Measurements from ENCODE around the gene MTURN.

Gene MTURN

DNA sequence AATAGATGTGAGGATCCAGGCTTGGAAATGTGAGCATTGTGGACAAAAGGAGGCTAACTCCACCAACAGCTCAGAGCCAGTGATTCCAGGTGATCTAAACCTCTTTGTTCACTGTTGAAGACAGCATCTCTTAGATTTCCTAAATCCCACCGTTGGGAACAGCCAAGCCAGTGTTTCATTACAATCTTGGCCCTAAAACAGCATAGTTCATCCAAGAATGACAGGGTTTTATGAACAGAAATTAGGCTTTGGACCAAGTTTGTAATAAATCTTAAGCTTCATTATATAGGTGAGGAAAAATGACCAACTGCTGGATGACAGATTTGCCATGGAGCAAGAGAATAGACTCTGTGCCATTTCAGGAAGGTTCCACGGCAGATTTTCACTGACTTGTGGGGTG is 65.8 kb downstream of the MTURN start:
- TF ChIP-seq CTCF (IDR thresholded peaks at IDR 0.05; ENCODE audit: insufficient read depth, low read length) (no peak), GABPA (IDR thresholded peaks at IDR 0.05; ENCODE audit: low read depth) (no peak), SPI1 (IDR thresholded peaks at IDR 0.05; ENCODE audit: borderline replicate concordance, low read depth) (no peak), POLR2AphosphoS5 (IDR thresholded peaks at IDR 0.05; ENCODE audit: low read depth) (no peak)
- TF ChIP-seq, protein P1, sequence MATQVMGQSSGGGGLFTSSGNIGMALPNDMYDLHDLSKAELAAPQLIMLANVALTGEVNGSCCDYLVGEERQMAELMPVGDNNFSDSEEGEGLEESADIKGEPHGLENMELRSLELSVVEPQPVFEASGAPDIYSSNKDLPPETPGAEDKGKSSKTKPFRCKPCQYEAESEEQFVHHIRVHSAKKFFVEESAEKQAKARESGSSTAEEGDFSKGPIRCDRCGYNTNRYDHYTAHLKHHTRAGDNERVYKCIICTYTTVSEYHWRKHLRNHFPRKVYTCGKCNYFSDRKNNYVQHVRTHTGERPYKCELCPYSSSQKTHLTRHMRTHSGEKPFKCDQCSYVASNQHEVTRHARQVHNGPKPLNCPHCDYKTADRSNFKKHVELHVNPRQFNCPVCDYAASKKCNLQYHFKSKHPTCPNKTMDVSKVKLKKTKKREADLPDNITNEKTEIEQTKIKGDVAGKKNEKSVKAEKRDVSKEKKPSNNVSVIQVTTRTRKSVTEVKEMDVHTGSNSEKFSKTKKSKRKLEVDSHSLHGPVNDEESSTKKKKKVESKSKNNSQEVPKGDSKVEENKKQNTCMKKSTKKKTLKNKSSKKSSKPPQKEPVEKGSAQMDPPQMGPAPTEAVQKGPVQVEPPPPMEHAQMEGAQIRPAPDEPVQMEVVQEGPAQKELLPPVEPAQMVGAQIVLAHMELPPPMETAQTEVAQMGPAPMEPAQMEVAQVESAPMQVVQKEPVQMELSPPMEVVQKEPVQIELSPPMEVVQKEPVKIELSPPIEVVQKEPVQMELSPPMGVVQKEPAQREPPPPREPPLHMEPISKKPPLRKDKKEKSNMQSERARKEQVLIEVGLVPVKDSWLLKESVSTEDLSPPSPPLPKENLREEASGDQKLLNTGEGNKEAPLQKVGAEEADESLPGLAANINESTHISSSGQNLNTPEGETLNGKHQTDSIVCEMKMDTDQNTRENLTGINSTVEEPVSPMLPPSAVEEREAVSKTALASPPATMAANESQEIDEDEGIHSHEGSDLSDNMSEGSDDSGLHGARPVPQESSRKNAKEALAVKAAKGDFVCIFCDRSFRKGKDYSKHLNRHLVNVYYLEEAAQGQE (IDR thresholded peaks at IDR 0.05; ENCODE audit: insufficient replicate concordance, low read depth) = no peak
- no peak overlapping the region for H3K27ac ChIP-seq (replicated peaks)
- no peak overlapping the region for H3K4me3 ChIP-seq (replicated peaks; ENCODE audit: insufficient read depth, low read length)

GRCh38 chr7:30201161-30201666 is 66.4 kb downstream of the MTURN start:
- Histone ChIP-seq H3K27ac (replicated peaks) (no peak overlapping the region), H3K27me3 (ENCODE audit: insufficient read depth, poor library complexity, severe bottlenecking) (no peaks in the 10 kb centered on the region), H3K4me3 (replicated peaks; ENCODE audit: insufficient read depth, low read length) (no peak overlapping the region)
- no peak for TF ChIP-seq SPI1 (IDR thresholded peaks at IDR 0.05; ENCODE audit: borderline replicate concordance, low read depth)
- no peak for TF ChIP-seq CTCF (IDR thresholded peaks at IDR 0.05; ENCODE audit: insufficient read depth, low read length)
- no peak for TF ChIP-seq GABPA (IDR thresholded peaks at IDR 0.05; ENCODE audit: low read depth)
- TF ChIP-seq, protein P1 (IDR thresholded peaks at IDR 0.05; ENCODE audit: insufficient replicate concordance, low read depth) = no peak
- TF ChIP-seq POLR2AphosphoS5 (IDR thresholded peaks at IDR 0.05; ENCODE audit: low read depth) = no peak
- DNase-seq (ENCODE audit: low read depth in 1 of 2, low spot score in 1 of 2) = no peak

More for the DNA sequence above, 65.8 kb downstream of the MTURN start:
- no peaks in the 10 kb centered on the region for H3K27me3 ChIP-seq (ENCODE audit: insufficient read depth, poor library complexity, severe bottlenecking)
- DNase-seq (ENCODE audit: low read depth in 1 of 2, low spot score in 1 of 2) = no peak

DNA sequence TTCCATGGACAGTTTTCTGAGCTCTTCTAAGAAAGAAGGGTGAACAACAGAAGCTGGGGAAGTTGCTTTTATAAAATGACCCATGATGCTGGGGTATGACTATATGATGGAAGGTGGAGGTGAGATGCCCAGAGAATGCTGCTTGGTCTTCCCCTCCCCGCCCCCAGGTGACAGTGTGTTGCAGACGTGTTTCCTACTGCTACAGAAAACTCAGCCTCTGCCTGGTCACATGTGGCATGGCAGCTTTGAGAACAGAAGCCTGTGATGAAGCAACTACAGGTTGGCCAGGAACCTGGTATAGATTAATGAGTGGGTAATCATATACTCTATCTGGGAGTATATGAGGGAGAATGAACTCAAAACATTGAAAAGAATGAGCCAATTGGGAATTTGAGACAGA is 67.1 kb downstream of the MTURN start:
- Histone ChIP-seq H3K27ac (replicated peaks) (no peak overlapping the region), H3K27me3 (ENCODE audit: insufficient read depth, poor library complexity, severe bottlenecking) (no peaks in the 10 kb centered on the region), H3K4me3 (replicated peaks; ENCODE audit: insufficient read depth, low read length) (no peak overlapping the region)
- no peak for DNase-seq (ENCODE audit: low read depth in 1 of 2, low spot score in 1 of 2)
- TF ChIP-seq, protein P1 (IDR thresholded peaks at IDR 0.05; ENCODE audit: insufficient replicate concordance, low read depth) = no peak
- no peak for TF ChIP-seq SPI1 (IDR thresholded peaks at IDR 0.05; ENCODE audit: borderline replicate concordance, low read depth)
- no peak for TF ChIP-seq CTCF (IDR thresholded peaks at IDR 0.05; ENCODE audit: insufficient read depth, low read length)
- no peak for TF ChIP-seq GABPA (IDR thresholded peaks at IDR 0.05; ENCODE audit: low read depth)
- no peak for TF ChIP-seq POLR2AphosphoS5 (IDR thresholded peaks at IDR 0.05; ENCODE audit: low read depth)
